GM23248 (cell line): Measurements from ENCODE around the gene IFFO2.

Experiments used
- EZH2 ChIP-seq: fragments of 200-600 bp; sonication (generic); IDR thresholded peaks from 2 replicates; pipeline ENCODE4 v1.6.1; 2018; ENCODE audit warnings: antibody characterized with exemption, mild to moderate bottlenecking; ENCODE audit not compliant: insufficient read depth, poor library complexity, severe bottlenecking
- EZH2phosphoT487 ChIP-seq: fragments of 200-600 bp; sonication (generic); IDR thresholded peaks from 2 replicates; pipeline ENCODE4 v1.6.1; 2018; ENCODE audit warnings: antibody characterized with exemption, moderate library complexity, mild to moderate bottlenecking, low read depth; ENCODE audit not compliant: insufficient read depth

DNA sequence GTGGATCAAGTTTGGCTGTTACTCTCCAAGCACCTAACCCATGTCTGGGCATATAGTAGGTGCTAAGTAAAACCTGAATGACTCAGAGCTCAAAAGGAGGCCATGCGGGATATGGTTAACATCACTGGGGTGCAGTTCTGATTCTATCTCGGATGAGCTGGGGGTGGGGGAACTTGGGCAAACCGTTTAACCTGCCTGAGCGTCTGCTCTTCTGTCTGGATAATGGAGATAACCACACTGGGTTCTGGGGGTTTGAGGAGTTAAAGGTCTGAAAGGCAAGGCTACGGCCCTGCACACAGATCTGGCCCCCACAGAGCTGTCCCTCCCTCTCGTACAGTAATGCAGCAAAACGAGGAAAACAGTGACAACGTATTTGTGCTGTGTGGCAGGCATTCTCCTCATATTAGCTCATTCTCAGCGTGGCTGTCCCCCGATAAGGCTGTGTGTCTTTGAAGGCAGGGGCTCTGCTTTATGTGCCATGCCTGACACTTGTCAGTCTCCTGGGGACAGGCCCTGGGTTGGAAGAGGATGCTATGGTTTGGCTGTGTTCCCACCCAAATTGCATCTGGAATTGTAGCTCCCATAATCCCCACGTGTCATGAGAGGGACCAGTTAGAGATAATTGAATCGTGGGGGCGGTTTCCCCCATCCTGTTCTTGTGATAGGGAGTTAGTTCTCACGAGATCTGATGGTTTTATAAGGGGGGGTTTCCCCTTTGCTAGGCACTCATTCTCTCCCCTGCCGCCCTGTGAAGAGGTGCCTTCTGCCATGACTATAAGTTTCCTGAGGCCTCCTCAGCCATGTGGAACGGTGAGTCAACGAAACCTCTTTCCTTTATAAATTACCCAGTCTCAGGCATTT lies 47.3 kb downstream of the IFFO2 start:
- TF ChIP-seq EZH2 (no peak), EZH2phosphoT487 (no peak)
